ENCODE results near the gene OXNAD1.
A peak's percentile ranks its signal among the peaks of the same experiment; 100 is the strongest.

Gene OXNAD1

DNA sequence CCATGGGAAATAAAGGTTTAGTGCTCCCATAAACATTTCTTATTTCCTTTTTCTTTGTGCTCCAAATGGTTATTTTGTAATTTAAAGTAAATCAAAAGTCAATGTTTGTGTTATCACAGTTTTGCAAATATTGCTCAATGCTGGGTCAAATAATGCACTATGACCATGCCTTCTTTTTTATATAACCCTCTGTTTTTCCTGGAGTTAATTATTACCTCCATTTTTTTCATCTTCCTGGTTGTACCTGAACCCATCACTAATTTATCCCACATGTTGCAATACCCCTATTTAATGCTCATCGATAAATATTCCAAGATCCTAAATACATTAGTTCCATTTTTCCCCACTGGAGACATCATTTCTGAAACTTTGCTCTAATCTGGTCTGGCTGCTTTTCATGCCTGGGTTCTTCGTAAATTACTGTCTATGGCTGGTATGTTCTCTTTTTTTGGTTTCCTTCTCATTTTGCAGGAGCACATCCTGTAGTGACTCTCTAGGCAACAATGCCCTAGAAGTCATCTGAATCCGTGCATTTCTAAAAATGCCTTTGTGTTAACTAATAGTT lies 66.4 kb downstream of the OXNAD1 start:
- DNase-seq = no peak

GRCh38 chr3:16332904-16333426 lies 68.0 kb downstream of the OXNAD1 start:
- DNase-seq = no peak

- DNase-seq = no peak
These were observed 69.9 kb downstream of the OXNAD1 start for GRCh38 chr3:16334909-16335308.

DNA sequence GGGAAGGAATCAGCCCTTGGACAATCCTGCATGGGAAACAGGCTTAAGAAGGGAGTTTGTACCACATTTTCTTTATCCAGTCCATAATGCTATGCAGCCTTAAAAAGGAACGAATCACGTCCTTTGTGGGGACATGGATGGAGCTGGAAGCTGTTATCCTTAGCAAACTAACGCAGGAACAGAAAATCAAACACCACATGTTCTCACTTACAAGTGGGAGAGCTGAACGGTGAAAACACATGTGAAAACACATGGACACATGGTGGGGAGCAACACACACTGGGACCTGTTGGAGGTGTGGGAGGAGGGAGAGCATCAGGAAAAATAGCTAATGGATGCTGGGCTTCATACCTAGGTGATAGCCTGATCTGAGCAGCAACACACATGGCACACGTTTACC lies 70.3 kb downstream of the OXNAD1 start:
- DNase-seq = no peak

DNA sequence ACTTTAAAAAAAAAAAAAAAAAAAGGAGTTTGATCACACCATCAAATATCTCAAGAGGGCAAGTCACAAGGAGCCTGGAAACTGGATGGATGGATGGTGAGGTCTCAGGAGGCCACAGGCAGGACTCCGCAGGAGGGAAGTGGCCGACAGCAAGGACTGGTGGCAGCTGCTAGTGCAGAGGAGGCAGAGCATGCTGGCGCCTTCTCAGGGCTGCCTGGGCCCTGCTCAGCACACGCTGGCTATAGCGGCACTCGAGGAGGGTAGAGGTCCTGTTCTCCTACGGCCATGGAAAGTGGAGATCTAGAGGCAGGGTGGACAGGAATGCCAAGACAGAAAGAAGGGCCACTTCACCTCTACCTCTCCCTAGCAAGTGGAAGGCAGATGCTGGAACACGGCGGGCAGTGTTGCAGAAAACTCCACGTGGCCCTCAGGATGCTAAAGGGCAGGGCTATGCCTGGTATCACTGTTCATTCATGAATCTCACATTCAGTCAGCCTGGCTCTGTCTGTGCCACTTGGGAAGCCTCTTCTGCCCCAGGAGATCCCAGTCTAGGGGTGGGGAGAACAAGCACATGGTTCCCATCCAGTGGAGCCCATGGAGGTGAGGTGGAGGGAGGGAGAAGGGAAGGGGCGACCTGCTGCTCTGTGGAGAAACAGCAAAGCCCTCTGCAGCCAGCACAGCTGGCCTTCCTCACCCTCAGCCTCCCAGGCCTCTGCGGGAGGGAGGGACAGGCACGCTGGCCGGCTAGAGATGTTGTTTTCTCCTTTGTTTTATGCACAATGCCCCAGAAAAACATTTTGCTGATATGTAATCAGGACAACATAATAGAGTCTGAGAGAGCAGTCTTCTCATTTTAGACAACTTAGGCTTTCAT lies 71.0 kb downstream of the OXNAD1 start:
- no peak for DNase-seq

DNA sequence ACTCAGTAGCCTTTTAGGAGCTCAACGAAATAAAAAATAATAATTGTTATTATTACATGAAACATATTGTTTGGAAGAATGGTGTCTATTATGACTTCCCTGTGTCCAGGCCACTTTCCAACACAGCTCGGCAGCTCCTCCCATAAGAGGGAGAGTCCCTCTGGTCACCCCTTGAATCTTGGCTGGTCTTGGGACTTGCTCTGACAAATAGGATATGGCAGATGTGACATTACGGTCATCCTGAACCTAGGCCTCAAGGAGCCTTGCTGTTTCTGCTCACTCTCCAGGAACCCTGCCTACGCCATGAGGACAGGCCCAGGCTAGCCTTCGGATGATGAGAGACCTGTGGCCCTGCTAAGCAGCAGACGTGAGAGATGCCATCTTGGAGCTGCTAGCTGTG lies 71.8 kb downstream of the OXNAD1 start:
- no peak for DNase-seq

DNA sequence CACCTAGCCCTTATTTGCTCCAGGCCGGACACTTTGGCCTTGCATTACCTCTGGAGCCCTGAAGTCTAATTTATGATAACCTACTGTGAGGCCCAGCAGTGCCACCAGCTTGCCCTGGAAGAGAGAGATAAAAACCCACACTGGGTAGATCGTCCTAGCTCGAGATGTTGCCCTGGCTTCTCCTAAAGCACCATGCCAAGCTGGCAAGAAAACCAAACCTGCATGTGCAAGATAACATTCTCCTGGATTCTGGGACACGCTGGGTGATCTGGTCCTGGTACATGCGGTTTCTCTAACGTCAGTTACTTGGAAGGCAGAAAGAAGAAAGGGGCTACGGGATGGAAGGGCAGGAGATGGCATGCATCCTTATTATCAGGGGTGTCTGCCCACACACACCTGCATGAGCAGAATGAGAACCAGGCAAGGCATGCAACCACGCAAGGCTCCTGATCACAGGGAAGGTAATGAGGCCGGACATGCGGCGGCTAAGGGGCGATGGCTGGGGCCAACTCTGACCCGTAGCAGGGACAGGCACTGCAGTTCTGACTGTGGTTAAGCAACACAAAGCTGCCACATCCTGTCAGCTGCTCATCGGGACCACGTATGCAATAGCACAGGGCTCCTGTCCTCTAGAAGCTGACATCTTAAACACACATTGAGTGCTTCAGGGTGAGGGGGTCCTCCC lies 73.0 kb downstream of the OXNAD1 start:
- peak; percentile 21 for DNase-seq

- DNase-seq = no peak
These were observed 74.0 kb downstream of the OXNAD1 start for GRCh38 chr3:16338999-16339398.

- no peak for DNase-seq
These were observed 78.1 kb downstream of the OXNAD1 start for GRCh38 chr3:16343101-16343500.

GRCh38 chr3:16346413-16347081 lies 81.5 kb downstream of the OXNAD1 start:
- no peak for DNase-seq

DNA sequence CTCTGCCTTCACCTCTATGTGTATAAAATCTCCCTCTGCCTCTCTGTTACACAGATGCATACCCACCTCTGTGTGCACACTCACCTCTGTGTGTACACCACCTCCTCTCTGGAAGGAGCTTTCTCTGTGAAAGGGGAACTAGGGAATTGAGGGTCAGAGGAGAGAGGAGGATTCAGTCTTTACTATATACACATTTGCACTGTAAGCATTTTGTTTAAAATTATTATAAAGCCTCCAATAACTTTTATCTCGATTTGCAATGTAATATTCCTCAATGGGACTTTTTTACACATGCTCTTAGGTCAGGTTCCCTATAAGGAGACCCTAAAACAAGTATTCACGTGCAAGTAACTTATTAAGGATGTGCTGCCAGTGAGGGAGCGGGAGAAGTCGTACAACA lies 82.5 kb downstream of the OXNAD1 start:
- no peak for DNase-seq

DNA sequence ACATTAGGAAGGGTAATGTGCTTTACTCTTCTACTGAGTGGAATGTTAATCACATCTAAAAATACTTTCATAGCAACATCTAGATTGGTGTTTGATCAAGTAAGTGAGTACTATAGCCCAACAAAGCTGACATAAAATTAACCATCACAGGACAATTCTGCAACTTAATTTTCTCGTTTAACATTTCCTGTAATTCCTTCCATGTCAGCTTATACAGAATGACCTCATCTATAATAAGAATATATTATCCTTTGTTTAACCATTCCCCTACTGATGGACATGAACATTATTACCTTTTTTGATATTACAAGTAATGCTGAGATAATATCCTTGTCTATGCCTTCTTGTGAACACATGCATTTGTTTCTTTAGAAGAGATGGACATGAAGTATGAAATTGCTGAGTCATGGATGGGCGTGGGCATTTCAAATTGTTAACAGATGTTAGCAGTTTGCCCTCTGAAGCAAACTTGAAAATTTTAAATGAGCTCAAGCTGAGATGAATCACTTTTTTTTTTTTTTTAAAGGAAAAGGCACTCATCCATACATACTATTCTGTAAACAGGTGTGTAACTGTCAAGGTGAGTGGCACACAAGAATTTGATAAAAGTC lies 85.1 kb downstream of the OXNAD1 start:
- DNase-seq = no peak

DNA sequence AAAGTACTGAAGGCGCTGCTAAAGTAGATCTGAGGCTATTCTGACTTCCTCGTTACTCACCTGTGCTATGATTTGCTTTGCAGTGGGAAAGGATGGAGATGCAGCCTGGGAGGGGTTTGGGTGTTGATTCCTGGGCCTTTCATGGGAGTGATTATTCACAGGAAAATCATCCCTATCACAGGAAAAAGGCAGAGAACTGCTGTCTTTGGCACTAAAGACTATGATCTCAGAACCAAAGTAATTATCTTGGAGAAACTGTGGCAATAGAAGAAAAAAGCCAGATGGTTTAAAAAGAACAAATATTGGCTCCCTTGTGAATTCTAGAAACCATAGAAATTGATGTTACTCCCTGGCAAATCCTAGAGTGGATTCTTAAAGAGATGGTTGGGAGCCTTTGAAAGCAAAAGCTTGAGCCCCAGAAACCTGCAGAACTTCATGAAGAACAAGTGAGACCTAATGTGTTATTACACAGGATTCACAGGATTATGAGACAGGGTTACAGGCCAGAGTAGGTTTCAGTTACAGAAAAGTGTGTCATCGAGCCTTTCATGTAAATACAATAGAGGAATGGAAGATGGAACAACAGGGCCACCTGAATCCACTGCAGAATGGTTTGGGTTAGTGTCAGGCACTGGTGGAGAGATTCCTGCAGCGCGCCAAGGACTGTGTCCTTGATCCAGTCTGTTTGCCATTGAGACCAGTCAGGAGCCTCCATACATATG lies 85.7 kb downstream of the OXNAD1 start:
- no peak for DNase-seq

DNA sequence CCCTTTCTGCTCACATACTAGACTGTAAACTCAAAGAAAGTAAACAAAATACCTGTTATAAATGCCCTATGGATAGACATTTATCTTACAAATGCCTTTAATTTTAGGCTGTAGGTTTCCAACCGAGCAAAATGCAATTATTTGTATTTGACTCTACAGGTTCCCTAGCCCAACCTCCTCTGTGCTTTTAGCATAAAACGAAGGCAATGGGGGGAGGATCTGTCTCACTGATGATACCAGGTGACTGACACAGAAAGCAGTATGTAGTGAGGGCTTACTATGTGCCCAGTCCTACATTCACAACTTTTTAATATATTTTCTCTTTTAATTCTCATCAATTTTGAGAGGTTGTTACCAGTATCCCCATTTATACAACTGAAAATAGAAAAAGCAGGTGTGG lies 87.4 kb downstream of the OXNAD1 start:
- no peak for DNase-seq

GRCh38 chr3:16354291-16354690 lies 89.3 kb downstream of the OXNAD1 start:
- DNase-seq = no peak

All from activated naive CD4-positive, alpha-beta T cell treated with Interleukin-2 at 50 U/mL for 16 hours (primary cell).